ENCODE measurements around the gene PDE12. TPM values are rescaled to one million over a fixed set of nuclear protein-coding genes. Genes with fewer than 3 reads are reported as not detected.

The PDE12 gene
- total and polyA plus RNA-seq, 12 donors = 3.0 to 42.3 (median 26.2) TPM

- H3K27ac ChIP-seq = no peak overlapping the region
- TF ChIP-seq POLR2A (IDR thresholded peaks at IDR 0.05) = no peak
- TF ChIP-seq CTCF (IDR thresholded peaks at IDR 0.05) = no peak
- no peaks in the 10 kb centered on the region for H3K27me3 ChIP-seq
- intact Hi-C loops (cut with DNase I) = no loop called here
- no peak overlapping the region for H3K4me3 ChIP-seq
- H3K36me3 ChIP-seq (replicated peaks in 1 of 2) = peaks cover 0 to 7% of the 10 kb centered on the region in 2 donors
- no peak for DNase-seq
- peaks cover 15 to 35% of the 10 kb centered on the region in 2 donors for H3K4me1 ChIP-seq (replicated peaks in 1 of 2)
- WGBS, 4 donors = 74 to 87% (median 80%) methylated on average over 6 of the region's 6 CpGs
- no peaks in the 10 kb centered on the region for H3K9me3 ChIP-seq (replicated peaks in 1 of 3)
Observed at GRCh38 chr3:57586778-57587177, 30.7 kb downstream of the PDE12 start.

- Histone ChIP-seq H3K4me1 (replicated peaks in 1 of 2) (peaks cover 24 to 47% of the 10 kb centered on the region in 2 donors), H3K27me3 (no peaks in the 10 kb centered on the region), H3K4me3 (no peak overlapping the region), H3K9me3 (replicated peaks in 1 of 3) (no peaks in the 10 kb centered on the region), H3K36me3 (replicated peaks in 1 of 2) (peaks cover 0 to 4% of the 10 kb centered on the region in 2 donors), H3K27ac (no peak overlapping the region)
- 74 to 83% (median 79%) methylated on average over 2 of the region's 2 CpGs for WGBS, 4 donors
- TF ChIP-seq POLR2A (IDR thresholded peaks at IDR 0.05) (no peak), CTCF (IDR thresholded peaks at IDR 0.05) (no peak)
- intact Hi-C loops (cut with DNase I) = no loop called here
- DNase-seq = no peak
Observed at GRCh38 chr3:57587905-57588304, 31.8 kb downstream of the PDE12 start.

- Histone ChIP-seq H3K4me3 (no peak overlapping the region), H3K36me3 (replicated peaks in 1 of 2) (no peaks in the 10 kb centered on the region), H3K27ac (peak overlapping the region in 1 of 5 donors; percentile 21), H3K27me3 (no peaks in the 10 kb centered on the region), H3K4me1 (replicated peaks in 1 of 2) (peaks cover 43 to 57% of the 10 kb centered on the region in 2 donors), H3K9me3 (replicated peaks in 1 of 3) (no peaks in the 10 kb centered on the region)
- 53 to 61% (median 58%) methylated on average over 5 to 6 of the region's 6 CpGs for WGBS, 4 donors
- TF ChIP-seq CTCF (IDR thresholded peaks at IDR 0.05) = no peak
- no peak for TF ChIP-seq POLR2A (IDR thresholded peaks at IDR 0.05)
- DNase-seq = no peak
- intact Hi-C loops (cut with DNase I) = loop anchor here in 1 of 2 donors (5.0 kb wide), 1 partner anchor 35 kb away; the partner anchor contains the start of gene PDE12
Observed at GRCh38 chr3:57592306-57592705, 36.2 kb downstream of the PDE12 start.

DNA sequence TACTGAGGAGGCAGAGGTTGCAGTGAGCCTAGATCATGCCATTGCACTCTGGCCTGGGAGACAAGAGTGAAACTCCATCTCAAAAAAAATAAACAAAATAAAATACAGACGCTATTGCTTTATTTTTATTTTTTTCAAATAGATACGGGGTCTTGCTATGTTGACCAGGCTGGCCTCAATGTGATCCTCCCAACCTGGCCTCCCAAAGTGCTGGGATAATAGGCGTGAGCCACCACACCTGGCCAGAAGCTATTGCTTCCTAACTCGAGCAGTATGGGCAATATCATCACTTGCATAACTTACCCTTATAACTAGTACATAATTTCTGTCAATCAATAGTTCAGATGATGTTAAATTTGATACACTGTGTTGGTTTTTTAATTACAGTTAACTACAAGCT is 38.1 kb downstream of the PDE12 start:
- Histone ChIP-seq H3K27me3 (no peaks in the 10 kb centered on the region), H3K4me3 (peak overlapping the region in 1 of 4 donors; percentile 84), H3K9me3 (replicated peaks in 1 of 3) (no peaks in the 10 kb centered on the region), H3K36me3 (replicated peaks in 1 of 2) (no peaks in the 10 kb centered on the region), H3K4me1 (replicated peaks in 1 of 2) (peaks cover 47 to 58% of the 10 kb centered on the region in 2 donors), H3K27ac (no peak overlapping the region)
- no peak for DNase-seq
- TF ChIP-seq POLR2A (IDR thresholded peaks at IDR 0.05) = no peak
- TF ChIP-seq CTCF (IDR thresholded peaks at IDR 0.05) = no peak
- WGBS, 4 donors = 67 to 74% (median 73%) methylated on average over 4 of the region's 4 CpGs
- intact Hi-C loops (cut with DNase I) = loop anchor here in 1 of 2 donors (5.0 kb wide), 1 partner anchor 37 kb away; the partner anchor contains the start of gene PDE12

Data from adrenal gland (tissue), 12 donors.